IMR-90 (cell line): ENCODE data around the gene DPH7. TPM values are rescaled to one million over a fixed set of nuclear protein-coding genes. Genes with fewer than 3 reads are reported as not detected.

Source experiments
- ATAC-seq: fragments of 200-7000 bp; cut with Tn5 transposase; 2 replicates; pipeline ENCODE4 v1.9.1; 2020; ENCODE audit warnings: low read depth, mild to moderate bottlenecking, moderate library complexity
- BruUV-seq: library from RNA; stranded (reverse); fragments of 400-500 nt; replicated peaks from 2 replicates; lab custom pipeline; 2021; lab: Mats Ljungman, UMichigan
- CTCF ChIA-PET: fragments of 300-600 bp; formaldehyde crosslinking; extraction: SDS; loops from one replicate; lab custom pipeline; 2021; ENCODE audit warnings: antibody characterized with exemption; lab: Yijun Ruan, JAX
- POLR2A ChIA-PET: fragments of 300-600 bp; sonication (Branson Sonifier 250); formaldehyde crosslinking; loops from one replicate; lab custom pipeline; 2022; ENCODE audit warnings: antibody characterized with exemption; ENCODE audit not compliant: unreplicated experiment; lab: Charles Lee
- DNase-seq: peaks from one replicate; pipeline ENCODE4 v3.0.0; 2013
- H2AFZ ChIP-seq: replicated peaks from 2 replicates; pipeline ENCODE3; 2013; ENCODE audit warnings: low read length, mild to moderate bottlenecking; ENCODE audit not compliant: poor library complexity
- H2AK5ac ChIP-seq: 2 replicates; pipeline ENCODE4 v1.6.1; 2013; ENCODE audit warnings: low read depth, low read length, inconsistent platforms
- H2AK9ac ChIP-seq: replicated peaks from 2 replicates; pipeline ENCODE3; 2013; ENCODE audit warnings: mild to moderate bottlenecking, low read depth, low read length, moderate library complexity; ENCODE audit not compliant: poor library complexity
- H2BK120ac ChIP-seq: 2 replicates; pipeline ENCODE4 v1.6.1; 2013; ENCODE audit warnings: low read depth, low read length, inconsistent platforms
- H2BK15ac ChIP-seq: 3 replicates; pipeline ENCODE4 v1.6.1; 2013; ENCODE audit warnings: low read depth, low read length, inconsistent platforms
- H2BK20ac ChIP-seq: 2 replicates; pipeline ENCODE4 v1.6.1; 2013; ENCODE audit warnings: low read depth, mild to moderate bottlenecking, inconsistent platforms, low read length, moderate library complexity
- H2BK5ac ChIP-seq: 2 replicates; pipeline ENCODE4 v1.6.1; 2013; ENCODE audit warnings: mild to moderate bottlenecking, low read depth, low read length, inconsistent platforms; ENCODE audit not compliant: poor library complexity, severe bottlenecking
- H3K14ac ChIP-seq: replicated peaks from 2 replicates; pipeline ENCODE4 v1.6.1; 2013; ENCODE audit warnings: low read depth, low read length, inconsistent platforms
- H3K18ac ChIP-seq: 2 replicates; pipeline ENCODE4 v1.6.1; 2013; ENCODE audit warnings: low read depth, low read length, control low read depth
- H3K23ac ChIP-seq: 2 replicates; pipeline ENCODE4 v1.6.1; 2013; ENCODE audit warnings: low read depth, low read length, inconsistent platforms
- H3K27ac ChIP-seq: 2 replicates; pipeline ENCODE4 v1.5.1; 2013; ENCODE audit warnings: mild to moderate bottlenecking, control low read depth, low read length; ENCODE audit not compliant: insufficient read depth
- H3K27me3 ChIP-seq: 2 replicates; pipeline ENCODE4 v1.6.1; 2013; ENCODE audit warnings: low read length; ENCODE audit not compliant: control insufficient read depth, insufficient read depth
- H3K36me3 ChIP-seq: 2 replicates; pipeline ENCODE4 v1.6.1; 2013; ENCODE audit warnings: low read length, mixed read lengths; ENCODE audit not compliant: control insufficient read depth, insufficient read depth
- H3K4ac ChIP-seq: 2 replicates; pipeline ENCODE4 v1.6.1; 2013; ENCODE audit warnings: low read depth, low read length, inconsistent platforms
- H3K4me1 ChIP-seq: 2 replicates; pipeline ENCODE4 v1.6.1; 2013; ENCODE audit warnings: low read length, mixed read lengths; ENCODE audit not compliant: control insufficient read depth, insufficient read depth
- H3K4me2 ChIP-seq: 2 replicates; pipeline ENCODE4 v1.6.1; 2013; ENCODE audit warnings: low read depth, mild to moderate bottlenecking, control low read depth, low read length, moderate library complexity
- H3K4me3 ChIP-seq: 2 replicates; pipeline ENCODE4 v1.5.1; 2013; ENCODE audit warnings: low read depth, mild to moderate bottlenecking, control low read depth, low read length, moderate library complexity; ENCODE audit not compliant: insufficient read depth
- H3K56ac ChIP-seq: 2 replicates; pipeline ENCODE4 v1.6.1; 2013; ENCODE audit warnings: low read length, inconsistent platforms; ENCODE audit not compliant: insufficient read depth; ENCODE audit errors: extremely low read depth
- H3K79me1 ChIP-seq, 2 experiments: 2 replicates each; pipeline ENCODE4 v1.6.1; 2013; ENCODE audit warnings: low read length in 2 of 2, inconsistent platforms in 1 of 2, low read depth in 1 of 2
- H3K9ac ChIP-seq: 2 replicates; pipeline ENCODE4 v1.6.1; 2013; ENCODE audit warnings: low read depth, low read length, control low read depth
- H3K9me1 ChIP-seq: 2 replicates; pipeline ENCODE4 v1.6.1; 2013; ENCODE audit warnings: low read length, inconsistent platforms; ENCODE audit not compliant: insufficient read depth
- H3K9me3 ChIP-seq: 2 replicates; pipeline ENCODE4 v1.6.1; 2013; ENCODE audit warnings: low read length; ENCODE audit not compliant: control insufficient read depth, insufficient read depth
- H4K20me1 ChIP-seq: 2 replicates; pipeline ENCODE4 v1.6.1; 2013; ENCODE audit warnings: low read length, inconsistent platforms; ENCODE audit not compliant: insufficient read depth
- H4K5ac ChIP-seq: 2 replicates; pipeline ENCODE4 v1.6.1; 2013; ENCODE audit warnings: mild to moderate bottlenecking, low read depth, low read length, control low read depth
- H4K8ac ChIP-seq, 2 experiments: 2 replicates each; pipeline ENCODE4 v1.6.1; 2013; ENCODE audit warnings: low read depth in 2 of 2, low read length in 2 of 2, control low read depth in 1 of 2, inconsistent platforms in 1 of 2
- H4K91ac ChIP-seq: 2 replicates; pipeline ENCODE4 v1.6.1; 2013; ENCODE audit warnings: low read depth, low read length, inconsistent platforms; ENCODE audit not compliant: insufficient read depth
- CHD1 ChIP-seq: IDR thresholded peaks from 2 replicates; pipeline ENCODE4 v1.6.1; 2012; ENCODE audit warnings: low read depth, low read length, improper control_type of control experiment
- ELK1 ChIP-seq: fragments of 150-350 bp; IDR thresholded peaks from 2 replicates; pipeline ENCODE4 v1.6.1; 2016; ENCODE audit warnings: low read depth, mild to moderate bottlenecking, low read length, moderate library complexity, borderline replicate concordance
- MAZ ChIP-seq: IDR thresholded peaks from 2 replicates; pipeline ENCODE4 v1.6.1; 2012; ENCODE audit warnings: low read depth, mild to moderate bottlenecking, low read length, improper control_type of control experiment, moderate library complexity, borderline replicate concordance
- POLR2A ChIP-seq: IDR thresholded peaks from 2 replicates; pipeline ENCODE4 v1.6.1; 2012; ENCODE audit warnings: mild to moderate bottlenecking, low read depth, low read length
- RAD21 ChIP-seq: IDR thresholded peaks from 2 replicates; pipeline ENCODE4 v1.6.1; 2012; ENCODE audit warnings: low read length, improper control_type of control experiment
- WGBS, 2 experiments: methylation state at CpG; one replicate each; pipeline versions ENCODE4 v1.1.5 to v1.1.7; 2013; ENCODE audit warnings: missing lambda C conversion rate in 2 of 2; ENCODE audit not compliant: insufficient read length in 1 of 2; ENCODE audit errors: extremely low coverage in 2 of 2; 5-methylcytosine and 5-hydroxymethylcytosine counted together
- dilution Hi-C: fragments of 300-500 bp; cut with HindIII; formaldehyde crosslinking; loops from one replicate; pipeline ENCODE4 v1.14.3; 2018; ENCODE audit warnings: low sequenced_read_pairs; ENCODE audit not compliant: unreplicated experiment
- in situ Hi-C: fragments of 300-500 bp; cut with MboI; formaldehyde crosslinking; loops from 3 replicates; pipeline ENCODE4 v1.14.3; 2019; ENCODE audit warnings: low sequenced_read_pairs, inconsistent platforms, mixed read lengths
- intact Hi-C: fragments of 100-400 bp; cut with micrococcal nuclease; formaldehyde crosslinking; loops from 2 replicates; pipeline ENCODE4 v1.10.0; 2022
- polyA plus RNA-seq, 3 experiments: library from polyadenylated mRNA; depleted of rRNA; stranded (reverse); fragments of >200 nt; gene quantifications; 2 replicates each; pipeline ENCODE4 v1.2.3, GENCODE V29; 2012; ENCODE audit warnings: low replicate concordance in 1 of 3
- total RNA-seq: library from RNA; depleted of rRNA; stranded (reverse); fragments of >200 nt; gene quantifications from 2 replicates; pipeline ENCODE4 v1.2.3, GENCODE V29; 2012

The DPH7 gene
- total and polyA plus RNA-seq, 2 of the 4 experiments (the other 2 are of a cell fraction), result 12.5 to 33.7 TPM

DNA sequence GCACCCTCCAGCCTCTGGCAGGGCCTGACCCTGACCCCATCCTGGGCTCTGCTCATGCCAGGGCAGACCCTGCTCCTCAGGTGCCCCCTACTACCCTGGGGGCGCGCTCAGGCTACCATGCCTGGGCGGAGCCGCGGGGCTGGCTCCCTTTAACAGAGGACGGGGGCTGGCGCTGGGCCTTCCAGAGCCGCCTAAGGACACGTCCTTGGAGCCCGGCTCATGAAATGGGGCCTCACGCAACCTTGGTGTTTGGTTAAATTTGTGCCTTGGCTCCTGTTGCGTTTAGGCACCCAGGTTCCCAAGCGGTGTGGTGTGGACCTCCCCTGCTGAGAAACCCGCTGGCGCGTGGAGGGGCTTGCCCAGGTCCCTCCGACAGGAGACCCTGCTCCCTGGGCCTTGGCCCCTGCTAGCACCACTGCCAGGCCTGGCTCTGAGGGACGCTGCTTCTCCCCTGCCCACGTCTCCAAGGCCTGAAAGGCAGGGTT is 36.7 kb upstream of the DPH7 start:
- Histone ChIP-seq H2AFZ (no peak overlapping the region), H2BK20ac (no peak overlapping the region), H3K27me3 (no peaks in the 10 kb centered on the region), H2BK120ac (no peak overlapping the region), H3K4me3 (no peak overlapping the region), H3K27ac (no peak overlapping the region), H3K18ac (no peak overlapping the region), H3K9ac (no peak overlapping the region), H3K4ac (no peak overlapping the region), H3K4me2 (no peak overlapping the region), H2BK5ac (no peak overlapping the region), H3K36me3 (peaks cover 26% of the 10 kb centered on the region), H4K20me1 (peaks cover 25% of the 10 kb centered on the region), H3K23ac (no peak overlapping the region), H3K14ac (no peak overlapping the region), H2AK5ac (no peak overlapping the region), H3K9me3 (no peaks in the 10 kb centered on the region), H4K91ac (no peak overlapping the region), H2BK15ac (no peak overlapping the region), H4K8ac (no peak overlapping the region), H3K56ac (no peak overlapping the region), H3K4me1 (peaks cover 17% of the 10 kb centered on the region), H2AK9ac (no peak overlapping the region), H4K5ac (no peak overlapping the region), H3K9me1 (peaks cover 30% of the 10 kb centered on the region), H3K79me1 (peaks cover 23 to 64% of the 10 kb centered on the region in 2 experiments)
- intact Hi-C loops (no loop called here), dilution Hi-C loops (no loop called here), in situ Hi-C loops (no loop called here)
- ATAC-seq (no peak), DNase-seq (no peak)
- POLR2A ChIA-PET, result no interaction called here
- CTCF ChIA-PET, result no interaction called here
- TF ChIP-seq ELK1, result no peak
- TF ChIP-seq MAZ, result no peak
- TF ChIP-seq CHD1, result no peak
- no peak for TF ChIP-seq POLR2A
- no peak for TF ChIP-seq RAD21
- no TSS peak for BruUV-seq
- 95% methylated on average over 8 of the region's 19 CpGs; no CpG with 5 or more reads in 1 of the 2 experiments for WGBS, 2 experiments
